Uterus (tissue), 2 donors: ENCODE results near the gene SHISAL1.

Source experiments
- CTCF ChIP-seq, 4 experiments: fragments of 200-600 bp in 2 of 4; fragments of 450-650 bp in 2 of 4; sonication (generic) in 2 of 4; IDR thresholded peaks; one replicate each; pipeline ENCODE4 v1.5.1; 2016 to 2019; ENCODE audit warnings: antibody characterized with exemption in 4 of 4, mild to moderate bottlenecking in 2 of 4, moderate library complexity in 1 of 4
- POLR2A ChIP-seq, 2 donors: fragments of 450-650 bp; IDR thresholded peaks; one replicate each; pipeline ENCODE4 v1.6.1; 2016; ENCODE audit warnings: antibody characterized with exemption in 2 of 2, mild to moderate bottlenecking in 1 of 2, moderate library complexity in 1 of 2

- TF ChIP-seq CTCF (IDR thresholded peaks at IDR 0.05) (no peak), POLR2A (IDR thresholded peaks at IDR 0.05) (no peak)
These were observed 16.5 kb upstream of the SHISAL1 start for GRCh38 chr22:44329179-44329796.
